GM13976 (cell line): ENCODE measurements around the gene ARHGEF7.

Experiments
- DNase-seq: peaks from one replicate; pipeline ENCODE4 v3.0.0; 2012; ENCODE audit warnings: low spot score
- CTCF ChIP-seq: IDR thresholded peaks from 2 replicates; pipeline ENCODE4 v1.5.1; 2012; ENCODE audit warnings: borderline replicate concordance, mild to moderate bottlenecking; ENCODE audit not compliant: insufficient read depth; ENCODE audit errors: extremely low read depth, missing control alignments, control extremely low read depth
- in situ Hi-C: fragments of 300-500 bp; cut with MboI; formaldehyde crosslinking; loops from one replicate; pipeline ENCODE4 v1.12.0; 2022; ENCODE audit warnings: low sequenced_read_pairs, mixed read lengths, inconsistent platforms; ENCODE audit not compliant: unreplicated experiment

ARHGEF7 gene

GRCh38 chr13:111153279-111153976 lies 38.3 kb downstream of the ARHGEF7 start:
- peak; percentile 97 for DNase-seq
- in situ Hi-C loops, result no loop called here
- peak; percentile 3 for TF ChIP-seq CTCF

- no peak for DNase-seq
- in situ Hi-C loops, result no loop called here
- peak; percentile 34 for TF ChIP-seq CTCF
Measured at GRCh38 chr13:111153977-111154332, 38.8 kb downstream of the ARHGEF7 start.

- in situ Hi-C loops, result no loop called here
- no peak for TF ChIP-seq CTCF
- no peak for DNase-seq
Measured at GRCh38 chr13:111156421-111156820, 41.3 kb downstream of the ARHGEF7 start.

- in situ Hi-C loops, result no loop called here
- DNase-seq, result no peak
- TF ChIP-seq CTCF, result no peak
Measured at GRCh38 chr13:111158136-111158805, 43.2 kb downstream of the ARHGEF7 start.

- in situ Hi-C loops, result no loop called here
- no peak for DNase-seq
Measured at GRCh38 chr13:111159362-111160320, 44.5 kb downstream of the ARHGEF7 start.

GRCh38 chr13:111160648-111161047 lies 45.5 kb downstream of the ARHGEF7 start:
- TF ChIP-seq CTCF, result no peak
- in situ Hi-C loops, result no loop called here
- no peak for DNase-seq

More at GRCh38 chr13:111159362-111160320, 44.5 kb downstream of the ARHGEF7 start:
- no peak for TF ChIP-seq CTCF
